GM12878 (cell line): Measurements from ENCODE around the gene FAM222B. TPM values are rescaled to one million over a fixed set of nuclear protein-coding genes. Genes with fewer than 3 reads are reported as not detected.

ENCODE experiments used
- ATAC-seq: fragments of 200-7000 bp; cut with Tn5 transposase; 3 replicates; pipeline ENCODE4 v1.9.1; 2020; ENCODE audit warnings: mild to moderate bottlenecking, moderate library complexity
- BruUV-seq: library from RNA; stranded (reverse); fragments of 400-500 nt; replicated peaks from 2 replicates; lab custom pipeline; 2021; lab: Mats Ljungman, UMichigan
- CTCF ChIA-PET: fragments of 300-600 bp; sonication (Branson Sonifier 250); formaldehyde crosslinking; extraction: SDS; loops from one replicate; lab custom pipeline; 2021; ENCODE audit warnings: inconsistent platforms; lab: Yijun Ruan, JAX
- POLR2A ChIA-PET: fragments of 350-600 bp; formaldehyde crosslinking; extraction: SDS; loops from one replicate; lab custom pipeline; 2021; ENCODE audit warnings: inconsistent platforms; lab: Charles Lee
- RAD21 ChIA-PET: fragments of 300-600 bp; sonication (Branson Sonifier 250); formaldehyde crosslinking; loops from one replicate; lab custom pipeline; 2023; ENCODE audit warnings: antibody characterized with exemption; ENCODE audit not compliant: unreplicated experiment; lab: Charles Lee
- SMC1A ChIA-PET: fragments of 300-600 bp; sonication (Branson Sonifier 250); formaldehyde crosslinking; loops from one replicate; lab custom pipeline; 2023; ENCODE audit not compliant: unreplicated experiment, uncharacterized antibody; lab: Charles Lee
- DNase-seq: peaks from one replicate; pipeline ENCODE4 v3.0.0-alpha.2; 2011; ENCODE audit warnings: low read depth, low spot score
- FAIRE-seq: peaks from 3 replicates; lab custom pipeline; 2011; peaks lifted over from hg19 to GRCh38; lab: Jason Lieb, UNC
- H2AFZ ChIP-seq: 2 replicates; pipeline ENCODE4 v1.6.0; 2011; ENCODE audit warnings: low read depth, low read length, control low read depth; ENCODE audit not compliant: control insufficient read depth
- H3K27ac ChIP-seq: 2 replicates; pipeline ENCODE4 v1.5.1; 2011; ENCODE audit warnings: control low read depth; ENCODE audit not compliant: control insufficient read depth, insufficient read depth
- H3K27me3 ChIP-seq, 2 experiments: replicated peaks in 1 of 2; 2 replicates each; pipeline versions ENCODE4 v1.6.0 to v1.6.1; 2011; ENCODE audit warnings: low read length in 1 of 2; ENCODE audit not compliant: control insufficient read depth in 2 of 2, insufficient read depth in 2 of 2
- H3K36me3 ChIP-seq, 2 experiments: 2 replicates each; pipeline ENCODE4 v1.5.1; 2011; ENCODE audit warnings: low read length in 1 of 2; ENCODE audit not compliant: control insufficient read depth in 2 of 2, insufficient read depth in 2 of 2
- H3K4me1 ChIP-seq: 2 replicates; pipeline ENCODE4 v1.6.1; 2011; ENCODE audit warnings: mild to moderate bottlenecking, low read length, moderate library complexity, mixed read lengths; ENCODE audit not compliant: control insufficient read depth, insufficient read depth
- H3K4me2 ChIP-seq: 2 replicates; pipeline ENCODE4 v1.6.0; 2011; ENCODE audit warnings: control low read depth; ENCODE audit not compliant: control insufficient read depth, insufficient read depth
- H3K4me3 ChIP-seq: fragments of 200-600 bp; sonication (generic); 2 replicates; pipeline ENCODE4 v1.5.1; 2016
- H3K79me2 ChIP-seq: 2 replicates; pipeline ENCODE4 v1.6.0; 2011; ENCODE audit warnings: low read length; ENCODE audit not compliant: control insufficient read depth, insufficient read depth
- H3K9ac ChIP-seq: 2 replicates; pipeline ENCODE4 v1.8.0; 2011; ENCODE audit warnings: low read length, control low read depth, mixed read lengths; ENCODE audit not compliant: control insufficient read depth, insufficient read depth
- H3K9me3 ChIP-seq: replicated peaks from 3 replicates; pipeline ENCODE4 v1.5.1; 2011; ENCODE audit warnings: mild to moderate bottlenecking, low read length; ENCODE audit not compliant: control insufficient read depth, insufficient read depth
- H4K20me1 ChIP-seq: 2 replicates; pipeline ENCODE4 v1.6.0; 2011; ENCODE audit not compliant: control insufficient read depth, insufficient read depth
- CREB1 ChIP-seq: IDR thresholded peaks from 2 replicates; pipeline ENCODE4 v1.6.1; 2012; ENCODE audit warnings: low read depth, mild to moderate bottlenecking, inconsistent platforms
- E2F8 ChIP-seq: fragments of 450-650 bp; IDR thresholded peaks from 2 replicates; pipeline ENCODE4 v1.6.1; 2018; ENCODE audit warnings: mild to moderate bottlenecking, low read depth, moderate library complexity; ENCODE audit not compliant: partially characterized antibody
- ESRRA ChIP-seq: IDR thresholded peaks from 2 replicates; pipeline ENCODE4 v1.6.1; 2012; ENCODE audit warnings: mild to moderate bottlenecking, low read length, improper control_type of control experiment
- GABPA ChIP-seq: IDR thresholded peaks from 2 replicates; pipeline ENCODE4 v1.6.1; 2014; ENCODE audit warnings: antibody characterized with exemption, low read depth, mild to moderate bottlenecking, inconsistent platforms
- HCFC1 ChIP-seq: fragments of 150-350 bp; IDR thresholded peaks from 2 replicates; pipeline ENCODE4 v1.6.1; 2014; ENCODE audit warnings: low read length
- HDGF ChIP-seq: fragments of 450-650 bp; IDR thresholded peaks from 2 replicates; pipeline ENCODE4 v1.6.1; 2016; ENCODE audit warnings: antibody characterized with exemption
- MYC ChIP-seq: IDR thresholded peaks from 2 replicates; pipeline ENCODE4 v1.6.1; 2011; ENCODE audit warnings: mild to moderate bottlenecking, low read length, moderate library complexity, inconsistent platforms; ENCODE audit not compliant: insufficient read depth, insufficient replicate concordance, insufficient read length, severe bottlenecking
- RBBP5 ChIP-seq: fragments of 200-600 bp; sonication (generic); conservative IDR thresholded peaks from 2 replicates; pipeline ENCODE4 v1.6.1; 2016
- RELA ChIP-seq: fragments of 450-650 bp; IDR thresholded peaks from 2 replicates; pipeline ENCODE4 v1.8.0; 2014; ENCODE audit warnings: borderline replicate concordance; ENCODE audit not compliant: partially characterized antibody
- TAF1 ChIP-seq: IDR thresholded peaks from 2 replicates; pipeline ENCODE4 v1.6.1; 2011; ENCODE audit warnings: mild to moderate bottlenecking, low read depth, low read length, borderline replicate concordance
- USF1 ChIP-seq: IDR thresholded peaks from 2 replicates; pipeline ENCODE4 v1.6.1; 2011; ENCODE audit warnings: borderline replicate concordance, low read depth, mild to moderate bottlenecking, moderate library complexity, mixed read lengths, low read length; ENCODE audit not compliant: insufficient read depth; ENCODE audit errors: extremely low read length
- ZBTB4 ChIP-seq: fragments of 450-650 bp; formaldehyde crosslinking; IDR thresholded peaks from 2 replicates; pipeline ENCODE4 v1.4.0; 2022; ENCODE audit warnings: mild to moderate bottlenecking, moderate library complexity
- WGBS: methylation state at CpG from one replicate; pipeline ENCODE4 v1.1.6; 2016; ENCODE audit warnings: low lambda C conversion rate; ENCODE audit not compliant: insufficient replicate concordance, insufficient coverage; ENCODE audit errors: missing lambda C conversion rate; 5-methylcytosine and 5-hydroxymethylcytosine counted together
- in situ Hi-C: fragments of 300-500 bp; cut with MboI; formaldehyde crosslinking; loops from 9 replicates; pipeline ENCODE4 v1.14.3; 2018; ENCODE audit warnings: mixed read lengths
- intact Hi-C: fragments of 100-400 bp; cut with micrococcal nuclease; formaldehyde crosslinking; loops from one replicate; pipeline ENCODE4 v1.14.2; 2022; ENCODE audit not compliant: unreplicated experiment
- polyA plus RNA-seq, 11 experiments: library from polyadenylated mRNA; depleted of rRNA in 4 of 11; unstranded in 6 of 11; stranded (reverse) in 5 of 11; fragments of >200 nt; fragmentation: Nextera tagmentation in 4 of 11; fragmentation: Illumina TruSeq in 1 of 11; extraction: Ambion mirVana in 4 of 11; extraction: Trizol in 1 of 11; gene quantifications; 1 replicate in 1 of 11; 2 replicates in 10 of 11; pipeline versions ENCODE4 v1.2.1 to v1.2.3, GENCODE V29; 2011 to 2016; ENCODE audit warnings: inconsistent platforms in 2 of 11, missing spikeins in 2 of 11, low read depth in 1 of 11
- total RNA-seq, 4 experiments: library from RNA; depleted of rRNA in 3 of 4; stranded (reverse); fragments of >200 nt in 3 of 4; fragmentation: Illumina TruSeq in 1 of 4; extraction: Trizol in 1 of 4; gene quantifications; 2 replicates each; pipeline versions ENCODE4 v1.2.1 to v1.2.3, GENCODE V29; 2013 to 2021

FAM222B gene
- total and polyA plus RNA-seq, 10 of the 15 experiments (the other 5 are each of a cell fraction or from before 2014, with no cell fraction given) = 2.8 to 18.3 (median 6.4) TPM

GRCh38 chr17:28883967-28884702 lies 41.5 kb upstream of the FAM222B start:
- no peak overlapping the region for H3K9ac ChIP-seq
- H3K27me3 ChIP-seq = no peaks in the 10 kb centered on the region
- no peaks in the 10 kb centered on the region for H3K9me3 ChIP-seq
- POLR2A ChIA-PET = no interaction called here
- SMC1A ChIA-PET = interaction anchor here (0.7 kb wide), 1 partner anchor 121 kb away, joined by 4 read pairs; no protein-coding TSS in a partner anchor
- no peak overlapping the region for H3K27ac ChIP-seq
- 76% methylated on average over 27 of the region's 27 CpGs for WGBS
- CTCF ChIA-PET = interaction anchor here (0.6 to 1.0 kb wide), 3 partner anchors 33 to 249 kb away, joined by 3 read pairs; no protein-coding TSS in a partner anchor
- H3K79me2 ChIP-seq = no peaks in the 10 kb centered on the region
- H3K36me3 ChIP-seq = peaks cover 9 to 33% of the 10 kb centered on the region in 2 experiments; a peak in 3 of 4 replicates
- TF ChIP-seq USF1 (no peak), HCFC1 (no peak), RELA (no peak), TAF1 (no peak), HDGF (no peak), RBBP5 (no peak), E2F8 (no peak), ZBTB4 (CRISPR knock-in tag) (no peak), CREB1 (no peak), MYC (no peak), GABPA (no peak), ESRRA (no peak)
- peaks cover 17% of the 10 kb centered on the region for H3K4me1 ChIP-seq
- RAD21 ChIA-PET = interaction anchor here (1.2 to 1.4 kb wide), 2 partner anchors 12 kb away, joined by 3 read pairs; no protein-coding TSS in a partner anchor
- intact Hi-C loops = no loop called here
- H2AFZ ChIP-seq = no peak overlapping the region
- in situ Hi-C loops = loop anchor here (25.0 kb wide), 1 partner anchor 1397 kb away; no protein-coding TSS in a partner anchor
- no peak overlapping the region for H3K4me3 ChIP-seq
- no peak for FAIRE-seq
- ATAC-seq = no peak
- BruUV-seq = no TSS peak
- no peaks in the 10 kb centered on the region; the same call in 1 of the 2 replicates for H4K20me1 ChIP-seq
- no peak overlapping the region for H3K4me2 ChIP-seq
- DNase-seq = no peak
